Hair follicular keratinocyte (primary cell): ENCODE results near the gene AKR1C1. TPM values are rescaled to one million over a fixed set of nuclear protein-coding genes. Genes with fewer than 3 reads are reported as not detected.

ENCODE experiments used
- total RNA-seq: library from RNA; depleted of rRNA; stranded (reverse); fragments of >200 nt; gene quantifications from 2 replicates; pipeline ENCODE4 v1.2.3, GENCODE V29; 2015

AKR1C1 gene
- total RNA-seq = 24.1 and 44.4 TPM in 2 replicates

GRCh38 chr10:4962876-4963814 lies at the start of gene AKR1C1:
AKR1C1 (plus strand) TSS chr10:4963415; CDS start chr10:4963445, 30 bp downstream.

GRCh38 chr10:5003127-5004029 lies 40.2 kb downstream of the AKR1C1 start, which contains the start of gene AKR1C2:
AKR1C2 (minus strand) TSS chr10:5003857; CDS start chr10:5003835, 22 bp downstream.

Other genes with a start within 250 kb of the AKR1C1 start
- 1.3 and 2.3 TPM in 2 replicates for gene AKR1E2, start 137.2 kb upstream of the AKR1C1 start, total RNA-seq
- 7.4 and 10.0 TPM in 2 replicates for gene AKR1C2, start 40.4 kb downstream of the AKR1C1 start, total RNA-seq
- gene AKR1C3, start 131.0 kb downstream of the AKR1C1 start, total RNA-seq = 3.7 and 8.4 TPM in 2 replicates
- not detected in 2 replicates for gene AKR1C8, start 221.7 kb downstream of the AKR1C1 start, total RNA-seq
- not detected in 2 replicates for gene AKR1C4, start 233.4 kb downstream of the AKR1C1 start, total RNA-seq